Measurements from ENCODE around the gene THBD.

Gene THBD

GRCh38 chr20:23088866-23089265 is 39.4 kb upstream of the THBD start:
- DNase-seq (ENCODE audit: low read depth) = no peak
- no peak for TF ChIP-seq CTCF (conservative IDR thresholded peaks at IDR 0.05; ENCODE audit: low read depth, low read length)
- H3K4me3 ChIP-seq (ENCODE audit: low read length) = no peak overlapping the region

- TF ChIP-seq CTCF (conservative IDR thresholded peaks at IDR 0.05; ENCODE audit: low read depth, low read length) = no peak
- no peak overlapping the region for H3K4me3 ChIP-seq (ENCODE audit: low read length)
- DNase-seq (ENCODE audit: low read depth) = no peak
These were observed 38.2 kb upstream of the THBD start for GRCh38 chr20:23087587-23088251.

- H3K4me3 ChIP-seq (ENCODE audit: low read length) = no peak overlapping the region
- TF ChIP-seq CTCF (conservative IDR thresholded peaks at IDR 0.05; ENCODE audit: low read depth, low read length) = no peak
- DNase-seq (ENCODE audit: low read depth) = no peak
These were observed 37.5 kb upstream of the THBD start for GRCh38 chr20:23086931-23087411.

- H3K4me3 ChIP-seq (ENCODE audit: low read length) = no peak within 1 kb of the TSS
- no peak for DNase-seq (ENCODE audit: low read depth)
- TF ChIP-seq CTCF (conservative IDR thresholded peaks at IDR 0.05; ENCODE audit: low read depth, low read length) = no peak
These were observed 36.6 kb upstream of the THBD start, which contains the start of gene CD93 for GRCh38 chr20:23086056-23086566. Gene CD93, minus strand, starts transcription at chr20:23086324. Its CDS starts 132 bp downstream, at chr20:23086192.

- DNase-seq (ENCODE audit: low read depth) = no peak
- TF ChIP-seq CTCF (conservative IDR thresholded peaks at IDR 0.05; ENCODE audit: low read depth, low read length) = no peak
- H3K4me3 ChIP-seq (ENCODE audit: low read length) = no peak overlapping the region
These were observed 36.1 kb upstream of the THBD start for GRCh38 chr20:23085436-23086055.

GRCh38 chr20:23084845-23085365 is 35.4 kb upstream of the THBD start:
- no peak for TF ChIP-seq CTCF (conservative IDR thresholded peaks at IDR 0.05; ENCODE audit: low read depth, low read length)
- no peak overlapping the region for H3K4me3 ChIP-seq (ENCODE audit: low read length)

More at GRCh38 chr20:23084845-23085365, 35.4 kb upstream of the THBD start:
- no peak for DNase-seq (ENCODE audit: low read depth)

All from retinal pigment epithelial cell (primary cell).